Ammon's horn (tissue), 1 donor: ENCODE results near the gene GYS1.
A peak's percentile ranks its signal among the peaks of the same experiment; 100 is the strongest.

Source experiments
- DNase-seq: peaks from one replicate; pipeline ENCODE4 v3.0.0-alpha.2; 2016; ENCODE audit warnings: low spot score

Gene GYS1

DNA sequence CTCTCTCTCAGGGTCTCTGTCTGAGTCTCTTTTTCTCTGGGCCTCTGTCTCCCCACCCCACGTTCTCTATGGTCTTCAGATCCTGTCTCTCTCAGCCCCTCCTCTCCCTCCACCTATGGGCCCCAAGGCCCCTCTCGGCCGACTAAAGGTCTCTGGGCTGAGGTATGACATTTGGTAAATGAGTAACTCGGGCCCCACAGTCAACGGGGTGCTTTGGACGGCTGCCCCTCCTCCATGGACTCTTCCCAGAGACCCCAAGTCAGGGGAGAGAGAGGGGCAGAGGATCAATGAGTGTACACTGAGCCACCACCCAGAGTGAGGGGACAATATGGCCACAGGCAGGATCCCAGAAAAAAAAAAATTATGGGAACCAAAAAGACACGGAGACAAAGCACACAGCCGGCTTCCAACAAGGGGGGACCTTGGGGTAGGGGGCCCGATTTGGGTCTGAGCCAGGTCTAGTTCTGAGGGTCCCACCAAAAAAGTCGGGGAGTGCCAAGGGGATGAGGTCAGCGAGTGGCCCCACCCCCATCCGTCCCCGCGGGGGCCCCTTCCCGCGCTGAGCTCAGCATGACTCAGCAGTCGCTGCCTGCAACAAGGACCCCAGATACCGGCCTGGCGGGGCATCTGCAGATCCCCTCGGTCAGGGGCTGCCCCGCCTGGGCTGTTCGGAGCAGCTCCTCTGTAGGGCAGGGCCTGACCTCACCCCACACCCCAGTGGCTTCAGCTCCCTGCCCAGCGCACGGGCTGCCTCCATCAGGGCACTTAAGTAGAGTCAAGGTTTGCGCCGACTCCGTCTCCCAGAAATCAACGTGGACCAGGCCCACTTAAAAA, 29.5 kb downstream of the GYS1 start:
- DNase-seq = peak; percentile 78

DNA sequence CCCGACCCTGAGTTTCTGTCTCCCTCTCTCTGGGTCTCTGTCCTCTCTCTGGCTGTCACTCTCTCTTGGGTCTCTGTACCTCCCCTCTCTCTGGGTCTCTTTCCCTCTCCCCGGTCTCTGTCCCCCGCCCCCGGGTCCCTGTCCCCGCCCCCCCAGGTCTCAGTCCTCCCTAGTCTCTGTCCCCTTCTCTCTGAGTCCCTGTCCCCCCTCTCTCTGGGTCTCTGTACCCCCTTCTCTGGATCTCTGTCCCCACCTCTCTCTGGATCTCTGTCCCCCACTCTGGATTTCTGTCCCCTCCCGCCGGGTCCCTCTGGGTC, 30.3 kb downstream of the GYS1 start:
- DNase-seq = no peak

DNA sequence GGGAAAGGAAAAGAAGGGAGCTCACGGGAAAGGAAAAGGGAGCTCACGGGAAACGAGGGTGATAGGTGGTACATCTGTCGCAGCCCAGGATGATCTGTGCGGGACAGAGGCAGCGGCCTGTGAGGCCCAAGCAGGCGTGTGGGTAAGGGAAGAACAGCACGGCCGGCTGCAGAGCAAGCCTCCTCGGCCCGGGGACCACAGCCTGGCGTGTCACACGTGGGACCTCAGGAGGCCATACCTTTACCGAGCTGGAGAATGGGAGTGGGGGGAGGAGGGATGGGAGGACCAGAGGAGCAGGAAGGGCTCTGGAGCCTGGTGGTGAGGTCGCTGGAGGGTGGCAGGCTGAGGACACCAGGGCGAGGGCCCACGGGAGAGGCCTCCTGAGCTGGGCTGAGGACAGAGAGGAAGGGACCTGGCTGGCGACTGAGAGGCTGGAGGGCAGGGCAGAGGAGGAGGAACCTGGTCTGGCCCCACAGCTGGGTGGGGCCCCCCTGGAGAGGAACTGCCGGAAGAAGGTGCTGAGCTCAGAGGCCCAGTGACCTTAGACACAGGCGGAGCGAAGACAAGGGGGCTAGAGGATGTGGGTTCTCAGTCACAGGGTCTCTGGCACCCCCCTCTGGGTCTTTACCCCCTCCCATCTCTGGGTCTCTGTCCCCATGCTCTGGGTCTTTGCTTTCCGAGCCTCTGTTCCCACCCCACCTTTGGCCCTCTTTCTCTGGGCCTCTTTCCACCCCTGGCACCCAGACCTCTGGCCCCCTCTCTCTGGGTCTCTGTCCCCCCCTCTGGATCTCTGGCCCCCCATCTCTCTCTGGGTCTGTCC, 30.9 kb downstream of the GYS1 start:
- DNase-seq = peak; percentile 49

DNA sequence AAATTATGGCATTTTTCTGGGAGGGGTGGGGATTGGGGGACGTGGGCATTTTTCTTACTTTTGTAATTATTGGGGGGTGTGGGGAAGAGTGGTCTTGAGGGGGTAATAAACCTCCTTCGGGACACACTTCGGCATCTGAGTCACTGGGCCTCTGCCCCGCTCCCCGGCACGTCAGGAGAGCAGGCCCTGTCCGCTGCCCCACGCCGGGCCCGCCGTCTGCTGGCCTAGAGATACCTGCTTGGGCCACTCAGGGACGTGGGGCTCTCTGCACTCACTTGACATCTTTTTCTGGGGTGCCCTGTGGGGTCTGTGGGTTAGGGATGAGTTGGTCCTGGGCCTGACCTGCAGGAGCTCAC, 31.5 kb downstream of the GYS1 start:
- DNase-seq = no peak

DNA sequence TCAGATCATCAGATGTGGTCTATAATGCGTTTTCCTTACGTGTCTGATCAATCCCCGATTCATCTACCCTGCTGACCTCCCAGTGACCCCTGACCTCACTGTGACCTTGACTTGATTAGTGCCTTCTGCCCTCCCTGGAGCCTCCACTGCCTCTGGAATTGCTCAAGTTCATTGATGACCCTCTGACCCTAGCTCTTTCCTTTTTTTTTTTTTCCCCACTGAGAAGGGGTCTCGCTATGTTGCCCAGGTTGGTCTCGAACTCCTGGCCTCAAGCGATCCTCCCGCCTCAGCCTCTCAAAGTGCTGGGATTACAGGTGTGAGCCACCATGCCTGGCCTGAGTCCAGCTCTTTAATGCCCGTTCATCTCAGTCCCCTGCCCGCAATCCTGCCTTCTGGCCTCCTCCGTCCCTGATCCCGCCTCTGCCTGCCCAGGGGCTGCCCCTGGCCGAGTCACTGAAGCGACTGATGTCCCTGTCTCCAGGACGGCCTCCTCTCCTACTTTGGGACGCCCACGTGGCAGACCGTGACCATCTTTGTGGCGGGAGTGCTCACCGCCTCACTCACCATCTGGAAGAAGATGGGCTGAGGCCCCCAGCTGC, 32.0 kb downstream of the GYS1 start:
- no peak for DNase-seq

DNA sequence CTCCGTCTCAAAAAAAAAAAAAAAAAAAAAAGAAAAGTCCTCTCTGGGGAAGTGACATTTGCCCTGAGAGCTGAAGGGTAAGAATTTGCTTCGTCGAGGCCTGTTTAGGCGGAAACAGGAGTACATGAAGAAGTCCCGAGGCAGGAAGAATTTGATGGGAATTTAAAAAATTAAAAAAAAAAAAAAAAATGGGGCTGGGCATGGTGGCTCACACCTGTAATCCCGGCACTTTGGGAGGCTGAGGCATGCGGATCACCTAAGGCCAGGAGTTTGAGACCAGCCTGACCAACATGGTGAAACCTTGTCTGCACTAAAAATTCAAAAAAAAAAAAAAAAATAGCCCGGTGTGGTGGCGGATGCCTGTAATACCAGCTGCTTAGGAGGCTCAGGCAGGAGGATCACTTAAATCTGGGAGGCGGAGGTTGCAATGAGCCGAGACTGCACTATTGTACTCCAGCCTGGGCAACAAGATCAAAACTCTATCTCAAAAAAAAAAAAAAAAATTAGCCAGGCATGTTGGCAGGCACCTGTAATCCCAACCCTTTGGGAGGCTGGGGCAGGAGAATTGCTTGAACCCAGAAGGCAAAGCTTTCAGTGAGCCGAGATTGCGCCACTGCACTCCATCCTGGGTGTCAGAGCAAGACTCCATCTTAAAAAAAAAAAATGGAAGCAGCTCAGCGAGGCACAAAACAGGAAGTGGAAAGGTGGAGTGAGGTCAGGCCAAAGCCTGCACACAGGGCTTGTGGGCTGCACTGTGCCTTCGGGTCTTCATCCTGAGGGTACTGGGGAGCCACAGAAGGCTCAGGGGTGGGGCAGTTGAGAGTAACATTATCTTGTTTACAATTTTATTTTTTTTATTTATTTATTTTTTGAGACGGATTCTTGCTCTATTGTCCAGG, 33.5 kb downstream of the GYS1 start:
- no peak for DNase-seq

DNA sequence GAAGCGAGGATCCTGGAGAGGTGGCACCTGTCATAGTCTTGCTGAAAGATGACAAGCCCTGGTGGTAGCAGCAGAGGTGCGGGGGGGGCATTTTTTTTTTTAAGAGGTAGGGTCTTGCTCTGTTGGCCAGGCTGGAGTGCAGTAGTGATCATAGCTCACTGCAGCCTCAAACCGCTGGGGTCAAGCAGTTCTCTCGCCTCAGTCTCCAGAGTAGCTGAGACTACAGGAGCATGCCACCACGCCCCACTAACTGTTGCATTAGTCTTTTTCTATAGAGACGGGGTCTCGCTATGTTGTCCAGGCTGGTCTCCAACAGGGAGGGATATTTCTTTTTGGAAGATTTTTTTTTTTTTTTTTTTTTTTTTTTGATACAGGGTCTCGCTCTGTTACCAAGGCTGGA, 35.1 kb downstream of the GYS1 start:
- no peak for DNase-seq

DNA sequence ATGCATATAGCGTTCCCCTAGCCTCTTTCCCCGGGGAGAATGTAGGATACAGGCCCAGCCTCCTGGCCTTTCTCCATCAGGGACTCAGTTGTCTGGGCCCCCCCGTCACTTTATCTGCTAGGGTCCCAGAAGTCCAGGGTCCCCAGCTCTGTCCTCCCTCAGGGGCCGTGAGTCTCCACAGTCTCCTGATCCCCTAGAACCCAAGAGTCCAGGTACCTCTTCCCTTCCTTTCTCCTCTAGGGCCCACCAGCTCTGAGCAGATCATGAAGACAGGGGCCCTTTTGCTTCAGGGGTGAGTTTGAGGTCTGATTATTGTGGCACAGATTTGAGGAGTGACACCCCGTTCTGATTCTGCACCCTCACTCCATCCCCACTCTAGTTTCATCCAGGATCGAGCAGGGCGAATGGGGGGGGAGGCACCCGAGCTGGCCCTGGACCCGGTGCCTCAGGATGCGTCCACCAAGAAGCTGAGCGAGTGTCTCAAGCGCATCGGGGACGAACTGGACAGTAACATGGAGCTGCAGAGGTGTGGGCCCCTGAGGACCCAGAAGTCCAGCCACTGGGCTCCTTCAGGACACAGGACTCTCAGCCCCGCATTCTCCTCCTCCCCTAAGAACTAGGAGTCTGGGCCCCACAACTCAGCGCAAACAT, 37.7 kb downstream of the GYS1 start:
- DNase-seq = no peak

DNA sequence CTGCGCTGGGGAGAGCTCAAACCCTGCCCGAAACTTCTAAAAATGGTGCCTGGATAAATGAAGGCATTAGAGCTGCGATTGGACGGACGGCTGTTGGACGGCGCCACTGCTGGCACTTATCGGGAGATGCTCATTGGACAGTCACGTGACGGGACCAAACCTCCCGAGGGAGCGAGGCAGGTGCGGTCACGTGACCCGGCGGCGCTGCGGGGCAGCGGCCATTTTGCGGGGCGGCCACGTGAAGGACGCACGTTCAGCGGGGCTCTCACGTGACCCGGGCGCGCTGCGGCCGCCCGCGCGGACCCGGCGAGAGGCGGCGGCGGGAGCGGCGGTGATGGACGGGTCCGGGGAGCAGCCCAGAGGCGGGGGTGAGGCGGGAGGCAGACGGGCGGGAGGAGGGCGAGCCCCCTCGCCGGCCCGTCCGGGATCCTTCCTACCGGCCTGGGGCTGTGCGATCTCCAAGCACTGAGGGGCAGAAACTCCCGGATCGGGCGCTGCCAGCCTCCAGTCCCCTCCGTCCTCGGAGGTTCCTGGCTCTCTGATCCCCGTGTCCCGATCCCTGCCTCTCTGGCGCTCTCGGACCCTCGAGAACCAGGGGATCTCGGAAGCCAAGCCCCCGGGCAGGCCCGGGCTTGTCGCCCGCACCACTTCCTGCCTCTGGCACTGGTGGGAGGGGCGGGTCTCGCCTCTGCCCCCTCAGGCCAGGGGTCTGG, 38.4 kb downstream of the GYS1 start, which contains the start of gene BAX:
Gene BAX, plus strand, starts transcription at position 281 of the 713 bp plus-strand sequence. Its CDS starts 54 bp downstream, at position 335.
- peak; percentile 95 for DNase-seq

DNA sequence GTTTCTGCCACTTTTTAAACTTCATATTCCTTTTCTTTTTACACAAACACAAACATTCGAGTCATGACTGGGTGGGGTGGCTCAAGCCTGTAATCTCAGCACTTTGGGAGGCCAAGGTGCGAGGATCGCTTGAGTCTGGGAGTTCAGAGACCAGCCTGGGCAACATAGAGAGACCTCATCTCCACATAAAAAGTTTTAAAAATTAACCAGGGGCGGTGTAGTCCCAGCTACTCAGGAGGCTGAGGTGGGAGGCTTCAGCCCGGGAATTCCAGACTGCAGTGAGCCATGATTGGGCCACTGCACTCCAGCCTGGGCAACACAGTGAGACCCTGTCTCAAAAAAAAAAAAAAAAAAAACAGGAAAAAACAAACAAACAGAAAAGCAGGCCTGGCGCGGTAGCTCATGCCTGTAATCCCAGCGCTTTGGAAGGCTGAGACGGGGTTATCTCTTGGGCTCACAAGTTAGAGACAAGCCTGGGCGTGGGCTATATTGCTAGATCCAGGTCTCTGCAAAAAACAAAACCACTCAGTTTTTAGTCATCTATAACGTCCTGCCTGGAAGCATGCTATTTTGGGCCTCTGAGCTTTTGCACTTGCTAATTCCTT, 39.0 kb downstream of the GYS1 start:
- DNase-seq = no peak

DNA sequence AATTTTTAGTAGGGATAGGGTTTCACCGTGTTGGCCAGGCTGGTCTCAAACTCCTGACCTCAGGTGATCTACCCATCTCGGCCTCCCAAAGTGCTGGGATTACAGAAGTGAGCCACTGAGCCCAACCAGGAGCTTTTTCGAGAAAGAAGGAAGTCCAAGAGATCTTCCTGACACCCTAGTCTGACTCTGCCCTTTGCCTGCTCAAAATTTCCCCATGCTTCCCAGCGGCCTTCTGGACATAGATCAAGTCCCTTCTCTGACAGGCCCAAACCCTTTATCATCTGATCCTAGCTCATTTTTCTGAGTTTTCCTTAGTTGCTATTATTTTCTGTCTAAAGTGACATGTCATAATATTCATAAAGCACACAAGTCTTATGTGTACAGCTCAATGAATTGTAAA, 40.0 kb downstream of the GYS1 start:
- no peak for DNase-seq

DNA sequence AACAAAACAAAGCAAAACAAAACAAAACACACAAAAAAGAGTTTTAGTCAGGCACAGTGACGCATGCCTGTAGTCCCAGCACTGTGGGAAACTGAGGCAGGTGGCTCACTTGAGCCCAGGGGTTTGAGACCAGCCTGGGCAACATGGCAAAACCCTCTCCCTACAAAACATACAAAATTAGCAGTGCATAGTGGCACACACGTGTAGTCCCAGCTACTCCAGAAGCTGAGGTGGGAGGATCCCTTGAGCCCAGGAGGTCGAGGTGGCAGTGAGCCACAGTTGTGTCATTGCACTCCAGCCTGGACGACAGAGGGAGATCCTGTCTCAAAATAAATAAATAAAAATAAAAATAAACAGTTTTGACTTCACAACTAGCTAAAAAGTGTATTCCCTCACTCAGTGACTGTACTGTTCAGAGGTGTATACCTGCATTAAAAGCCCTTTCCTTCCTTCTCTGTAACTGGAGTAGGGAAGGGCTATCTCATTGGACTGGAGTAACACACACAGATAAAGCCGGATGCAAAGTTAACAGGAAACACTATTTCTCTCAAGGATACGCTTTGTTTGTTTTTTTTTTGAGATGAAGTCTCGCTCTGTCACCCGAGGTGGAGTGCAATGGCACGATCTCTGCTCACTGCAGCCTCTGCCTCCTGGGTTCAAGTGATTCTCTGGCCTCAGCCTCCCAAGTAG, 42.1 kb downstream of the GYS1 start:
- DNase-seq = no peak

DNA sequence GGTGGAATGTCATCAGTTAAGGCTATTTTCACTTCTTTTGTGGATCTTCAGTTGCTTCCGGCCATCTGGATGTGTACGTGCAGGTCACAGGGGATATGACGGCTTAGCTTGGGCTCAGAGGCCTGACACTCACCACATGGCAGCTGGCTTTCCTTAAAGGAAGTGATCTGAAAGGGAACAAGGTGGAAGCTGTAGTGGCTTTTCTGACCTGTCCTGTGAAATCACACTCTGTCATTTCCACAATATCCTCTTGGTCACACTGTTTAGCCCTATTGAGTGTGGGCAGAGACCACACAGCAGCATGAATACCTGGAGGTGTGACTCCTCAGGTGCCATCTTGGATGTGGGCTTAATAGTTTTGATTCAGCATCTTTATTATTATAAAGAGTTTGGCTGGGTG, 43.0 kb downstream of the GYS1 start:
- no peak for DNase-seq

DNA sequence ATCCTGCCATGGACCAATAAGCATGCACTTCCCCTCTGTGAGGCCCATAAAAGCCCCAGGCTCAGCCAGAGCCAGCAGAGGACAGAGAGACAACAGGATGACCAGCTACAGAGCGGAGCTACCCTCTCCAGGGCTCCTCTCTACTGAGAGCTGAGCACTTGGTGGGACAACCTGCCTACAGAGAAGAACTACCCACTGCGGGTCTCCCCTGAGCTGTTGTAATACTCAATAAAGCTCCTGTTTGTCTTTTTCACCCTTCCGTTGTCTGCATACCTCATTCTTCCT, 45.9 kb downstream of the GYS1 start:
- DNase-seq = no peak

DNA sequence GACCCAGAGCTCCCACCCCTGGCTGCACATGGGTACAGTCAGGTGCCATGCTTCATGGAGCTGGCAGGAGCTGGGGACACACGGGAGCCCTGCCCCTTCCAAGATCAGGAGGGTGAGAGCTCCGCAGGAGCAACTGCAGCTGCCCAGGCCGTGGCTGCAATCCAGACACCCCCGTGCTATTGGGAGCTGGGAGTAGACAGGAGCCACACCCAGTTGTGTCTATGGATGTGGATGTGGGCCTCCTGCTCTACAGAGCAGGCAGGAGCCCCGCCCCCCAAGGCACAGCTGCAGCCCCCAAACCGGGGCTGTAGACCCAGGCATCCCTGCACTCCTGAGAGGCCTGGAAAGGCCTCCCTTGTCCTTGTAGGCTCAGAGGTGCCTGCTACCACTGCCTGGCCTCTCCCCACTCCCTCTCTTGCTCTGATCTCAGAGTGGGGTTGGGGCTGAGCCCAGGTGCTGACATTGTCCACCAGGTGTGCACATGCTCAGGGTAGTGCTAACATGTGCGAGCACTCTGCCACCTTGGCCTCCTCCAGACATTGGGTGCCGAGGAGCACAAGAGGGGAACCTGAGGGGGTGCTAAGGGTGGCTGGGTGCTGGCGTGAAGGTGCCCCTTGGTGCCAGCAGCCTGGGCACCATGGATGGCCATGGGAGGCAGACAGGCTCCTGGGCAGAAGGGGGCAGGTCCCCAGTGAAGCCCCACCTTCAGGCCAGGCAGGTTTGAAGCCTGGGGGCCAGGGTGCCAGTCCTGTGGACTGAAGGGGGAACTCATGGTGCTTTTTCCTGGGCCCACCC, 46.4 kb downstream of the GYS1 start:
- DNase-seq = no peak

DNA sequence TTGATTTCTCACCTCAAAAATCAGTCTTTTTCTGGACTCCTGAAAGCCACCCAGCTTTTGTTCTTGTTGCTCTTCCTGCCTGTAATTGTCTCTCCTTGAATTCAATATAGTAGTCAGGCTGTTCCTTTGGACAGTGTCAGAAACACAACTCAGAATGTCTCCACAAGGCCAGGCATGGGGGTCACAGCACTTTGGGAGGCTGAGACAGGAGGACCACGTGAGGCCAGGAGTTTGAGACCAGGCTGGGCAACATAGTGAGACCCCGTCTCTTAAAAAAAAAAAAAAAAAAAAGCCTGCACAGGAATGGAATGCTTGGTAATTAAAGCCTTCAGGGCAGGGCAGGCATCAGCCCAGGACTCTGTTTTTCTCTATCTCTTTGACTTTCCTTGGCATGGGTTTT, 47.3 kb downstream of the GYS1 start:
- DNase-seq = no peak

DNA sequence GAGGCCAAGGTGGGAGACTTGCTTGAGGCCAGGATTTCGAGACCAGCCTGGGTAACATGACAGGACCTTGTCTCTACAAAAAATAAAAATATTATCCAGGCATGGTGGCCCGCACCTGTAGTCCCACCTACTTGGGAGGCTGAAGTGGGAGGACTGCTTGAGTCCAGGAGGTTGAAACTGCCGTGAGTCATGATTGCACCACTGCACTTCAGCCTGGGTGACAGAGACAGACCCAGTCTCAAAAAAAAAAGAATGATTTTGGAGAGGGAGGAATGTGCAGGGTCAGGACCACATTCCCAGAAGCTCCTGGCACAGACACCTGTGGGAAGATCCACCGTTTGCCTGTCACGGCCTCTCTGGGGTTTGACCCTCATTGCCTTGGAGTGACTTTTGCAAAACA, 47.7 kb downstream of the GYS1 start:
- no peak for DNase-seq

DNA sequence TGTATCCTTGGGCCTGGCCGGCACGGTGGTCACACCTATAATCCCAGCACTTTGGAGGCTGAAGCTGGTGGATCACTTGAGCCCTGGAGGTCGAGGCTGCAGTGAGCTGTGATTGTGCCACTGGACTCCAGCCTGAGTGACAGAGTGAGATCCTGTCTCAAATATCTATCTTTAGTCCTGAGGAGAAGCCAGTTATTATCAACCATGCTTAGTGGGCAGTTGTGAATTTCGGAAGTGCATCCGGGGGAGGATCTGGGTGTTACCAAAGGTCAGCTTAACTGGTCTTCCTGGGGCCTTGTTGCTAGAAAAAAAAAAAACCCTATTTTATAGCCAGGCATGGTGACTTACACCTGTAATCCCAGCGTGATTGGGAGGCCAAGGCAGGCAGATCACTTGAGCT, 50.0 kb downstream of the GYS1 start:
- DNase-seq = no peak

DNA sequence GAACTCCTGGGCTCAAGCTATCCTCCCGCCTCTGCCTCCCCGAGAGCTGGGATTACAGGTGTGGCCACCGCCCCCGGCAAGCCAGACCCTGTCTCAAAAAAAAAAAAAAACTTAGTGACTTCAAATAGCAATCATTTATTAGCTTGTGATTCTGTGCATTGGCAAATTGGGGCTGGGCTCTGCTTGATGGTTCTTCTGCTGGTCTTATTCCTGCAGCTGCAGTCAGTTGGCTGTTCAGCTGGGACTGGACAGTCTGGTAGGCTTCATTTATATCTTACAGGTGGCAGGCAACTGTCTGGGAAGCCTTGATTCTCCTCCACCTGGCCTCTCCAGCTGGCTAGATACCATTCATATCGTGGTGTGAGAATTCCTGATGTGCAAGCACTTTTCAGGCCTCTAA, 52.2 kb downstream of the GYS1 start:
- DNase-seq = no peak
